HG02943 (cell line): ENCODE results near the gene DLX6.
"Not testable (repeated sequence)": the region's sequence is repeated elsewhere in the genome, so short reads cannot be mapped to it uniquely, and the experiment has no call there.

Source experiments
- ATAC-seq: cut with Tn5 transposase; IDR thresholded peaks from one replicate; pipeline ENCODE4 v1.9.1; 2021; ENCODE audit warnings: mild to moderate bottlenecking, low read depth, moderate library complexity; ENCODE audit not compliant: unreplicated experiment

The DLX6 gene

GRCh38 chr7:97021747-97022490 is 16.6 kb downstream of the DLX6 start:
- ATAC-seq: no peak

- ATAC-seq: no peak
These were observed 17.3 kb downstream of the DLX6 start for GRCh38 chr7:97022491-97023306.

GRCh38 chr7:97024209-97025129 is 19.1 kb downstream of the DLX6 start, which contains the start of gene DLX5:
Gene DLX5 (minus strand): TSS chr7:97024831. CDS start chr7:97024623, 208 bp downstream.
- ATAC-seq: no peak

GRCh38 chr7:97025130-97025499 is 19.8 kb downstream of the DLX6 start:
- no peak for ATAC-seq

GRCh38 chr7:97025983-97026714 is 20.8 kb downstream of the DLX6 start:
- ATAC-seq: no peak

- no peak for ATAC-seq
These were observed 21.5 kb downstream of the DLX6 start for GRCh38 chr7:97026715-97027426.

GRCh38 chr7:97027427-97028234 is 22.3 kb downstream of the DLX6 start:
- peak; percentile 90 for ATAC-seq

GRCh38 chr7:97034213-97034852 is 29.0 kb downstream of the DLX6 start:
- not testable (repeated sequence) for ATAC-seq

- no peak for ATAC-seq
These were observed 34.2 kb downstream of the DLX6 start for GRCh38 chr7:97039374-97040065.

- no peak for ATAC-seq
These were observed 37.9 kb downstream of the DLX6 start for GRCh38 chr7:97043281-97043680.
